K562 (cell line): ENCODE measurements around the gene FSTL4. TPM values are rescaled to one million over a fixed set of nuclear protein-coding genes. Genes with fewer than 3 reads are reported as not detected.

Source experiments
- CUX1 ChIP-seq: fragments of 200-800 bp; sonication (Bioruptor generic); IDR thresholded peaks from 2 replicates; pipeline ENCODE4 v1.6.1; 2016; ENCODE audit warnings: missing genetic modification characterization, missing compliant biosample characterization
- FOS ChIP-seq: IDR thresholded peaks from 3 replicates; pipeline ENCODE4 v1.6.1; 2011; ENCODE audit not compliant: insufficient read length; ENCODE audit errors: extremely low read depth
- KDM5B ChIP-seq: fragments of 200-600 bp; sonication (generic); IDR thresholded peaks from 2 replicates; pipeline ENCODE4 v1.6.1; 2012; ENCODE audit warnings: low read depth, mild to moderate bottlenecking, moderate library complexity, low read length, control low read depth, inconsistent platforms; ENCODE audit not compliant: insufficient replicate concordance
- KLF6 ChIP-seq: fragments of 250-450 bp; sonication (Bioruptor Pico); IDR thresholded peaks from 2 replicates; pipeline ENCODE4 v1.4.0; 2020; ENCODE audit warnings: mild to moderate bottlenecking, moderate library complexity, borderline replicate concordance
- MBD1 ChIP-seq: fragments of 250-450 bp; sonication (Bioruptor Pico); IDR thresholded peaks from 2 replicates; pipeline ENCODE4 v1.8.0; 2022; ENCODE audit warnings: inconsistent platforms
- MED1 ChIP-seq: sonication (generic); formaldehyde crosslinking; IDR thresholded peaks from 2 replicates; pipeline ENCODE4 v1.8.1; 2023; ENCODE audit warnings: missing genetic modification reagents, borderline replicate concordance
- NCOA6 ChIP-seq: fragments of 450-650 bp; IDR thresholded peaks from 2 replicates; pipeline ENCODE4 v1.6.1; 2017; ENCODE audit warnings: mild to moderate bottlenecking
- NR3C1 ChIP-seq: sonication (generic); formaldehyde crosslinking; IDR thresholded peaks from 2 replicates; pipeline ENCODE4 v1.8.1; 2022; ENCODE audit warnings: missing genetic modification reagents
- PHF20 ChIP-seq: fragments of 450-650 bp; IDR thresholded peaks from 2 replicates; pipeline ENCODE4 v1.6.1; 2018; ENCODE audit not compliant: partially characterized antibody
- SRF ChIP-seq, 2 experiments: fragments of 250-450, 450-650 bp in 1 of 2; sonication (Bioruptor Pico) in 1 of 2; sonication (generic) in 1 of 2; formaldehyde crosslinking; IDR thresholded peaks; 2 replicates each; pipeline versions ENCODE4 v1.5.0 to v1.5.1; 2020 to 2022; ENCODE audit warnings: mild to moderate bottlenecking in 1 of 2, missing genetic modification reagents in 1 of 2
- ZNF280A ChIP-seq: fragments of 450-650 bp; IDR thresholded peaks from 2 replicates; pipeline ENCODE4 v1.6.1; 2018; ENCODE audit warnings: mild to moderate bottlenecking, low read depth; ENCODE audit not compliant: partially characterized antibody
- polyA plus RNA-seq, 8 experiments: library from polyadenylated mRNA; depleted of rRNA in 4 of 8; stranded (reverse) in 5 of 8; unstranded in 3 of 8; fragments of >200 nt; fragmentation: Nextera tagmentation in 2 of 8; fragmentation: Illumina TruSeq in 1 of 8; extraction: Ambion mirVana in 2 of 8; extraction: Trizol in 1 of 8; gene quantifications; 2 replicates each; pipeline versions ENCODE4 v1.2.1 to v1.2.3, GENCODE V29; 2011 to 2014; ENCODE audit warnings: inconsistent platforms in 1 of 8, missing spikeins in 1 of 8
- total RNA-seq, 7 experiments: library from RNA; depleted of rRNA in 6 of 7; stranded (reverse); fragments of >200 nt in 6 of 7; fragmentation: Illumina TruSeq in 2 of 7; extraction: Trizol in 2 of 7; gene quantifications; 2 replicates each; pipeline versions ENCODE4 v1.2.1 to v1.2.3, GENCODE V29; 2011 to 2021; ENCODE audit warnings: low replicate concordance in 1 of 7
- TF ChIP-seq, protein P1 (sequence below), 2 experiments: IDR thresholded peaks; 2 replicates each; pipeline ENCODE4 v1.6.1; 2011; ENCODE audit warnings: borderline replicate concordance in 1 of 2, control low read depth in 1 of 2, low read depth in 1 of 2, low read length in 1 of 2, mild to moderate bottlenecking in 1 of 2, mixed read lengths in 1 of 2, moderate library complexity in 1 of 2; ENCODE audit not compliant: insufficient read depth in 1 of 2, insufficient read length in 1 of 2, poor library complexity in 1 of 2, severe bottlenecking in 1 of 2; ENCODE audit errors: extremely low read depth in 1 of 2

FSTL4 gene
- total and polyA plus RNA-seq, 9 of the 15 experiments (the other 6 are each of a cell fraction or from before 2014, with no cell fraction given), result 0.08 to 0.18 (median 0.10) TPM; not detected in 5

GRCh38 chr5:133271606-133272005, 340.7 kb downstream of the FSTL4 start (continued):
- TF ChIP-seq, protein P1, sequence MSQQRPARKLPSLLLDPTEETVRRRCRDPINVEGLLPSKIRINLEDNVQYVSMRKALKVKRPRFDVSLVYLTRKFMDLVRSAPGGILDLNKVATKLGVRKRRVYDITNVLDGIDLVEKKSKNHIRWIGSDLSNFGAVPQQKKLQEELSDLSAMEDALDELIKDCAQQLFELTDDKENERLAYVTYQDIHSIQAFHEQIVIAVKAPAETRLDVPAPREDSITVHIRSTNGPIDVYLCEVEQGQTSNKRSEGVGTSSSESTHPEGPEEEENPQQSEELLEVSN (IDR thresholded peaks at IDR 0.05; ENCODE audit: borderline replicate concordance in 1 of 2, extremely low read depth in 1 of 2, insufficient read depth in 1 of 2, insufficient read length in 1 of 2, low read depth in 1 of 2, low read length in 1 of 2, poor library complexity in 1 of 2, severe bottlenecking in 1 of 2), result no peak
- no peak for TF ChIP-seq MED1 (CRISPR knock-in tag)
- no peak for TF ChIP-seq KLF6 (CRISPR knock-in tag)
- no peak for TF ChIP-seq PHF20
- TF ChIP-seq NR3C1 (CRISPR knock-in tag), result no peak
- TF ChIP-seq NCOA6, result no peak
- no peak for TF ChIP-seq CUX1 (CRISPR knock-in tag)
- no peak for TF ChIP-seq KDM5B
- TF ChIP-seq FOS, result no peak
- TF ChIP-seq SRF (CRISPR knock-in tag; IDR thresholded peaks at IDR 0.05), result no peak
- no peak for TF ChIP-seq MBD1
- TF ChIP-seq ZNF280A, result no peak
